ENCODE measurements around the gene SEC14L1.
"Not testable (repeated sequence)": the region's sequence is repeated elsewhere in the genome, so short reads cannot be mapped to it uniquely, and the experiment has no call there.

The SEC14L1 gene

GRCh38 chr17:77098884-77099545 is 41.8 kb upstream of the SEC14L1 start:
- DNase-seq = no peak
- no peak overlapping the region for H3K27ac ChIP-seq

GRCh38 chr17:77099997-77100396 is 40.8 kb upstream of the SEC14L1 start:
- Histone ChIP-seq H3K36me3 (peaks cover 24% of the 10 kb centered on the region), H3K27me3 (ENCODE audit: insufficient read depth, low read depth, severe bottlenecking) (no peaks in the 10 kb centered on the region), H3K4me3 (ENCODE audit: low read depth, low read length) (no peak overlapping the region), H3K9me3 (ENCODE audit: severe bottlenecking) (no peaks in the 10 kb centered on the region), H3K27ac (no peak overlapping the region)
- DNase-seq = no peak
- TF ChIP-seq CTCF (IDR thresholded peaks at IDR 0.05; ENCODE audit: low read depth, low read length) = no peak

More at GRCh38 chr17:77098884-77099545, 41.8 kb upstream of the SEC14L1 start:
- no peak overlapping the region for H3K4me3 ChIP-seq (ENCODE audit: low read depth, low read length)
- H3K36me3 ChIP-seq = peaks cover 34% of the 10 kb centered on the region
- no peaks in the 10 kb centered on the region for H3K27me3 ChIP-seq (ENCODE audit: insufficient read depth, low read depth, severe bottlenecking)
- no peak for TF ChIP-seq CTCF (IDR thresholded peaks at IDR 0.05; ENCODE audit: low read depth, low read length)
- H3K9me3 ChIP-seq (ENCODE audit: severe bottlenecking) = no peaks in the 10 kb centered on the region

- no peak overlapping the region for H3K4me3 ChIP-seq (ENCODE audit: low read depth, low read length)
- H3K9me3 ChIP-seq (ENCODE audit: severe bottlenecking) = peaks cover 4% of the 10 kb centered on the region
- TF ChIP-seq CTCF (IDR thresholded peaks at IDR 0.05; ENCODE audit: low read depth, low read length) = no peak
- no peak overlapping the region for H3K27ac ChIP-seq
- DNase-seq = peak; percentile 55
- H3K36me3 ChIP-seq = peaks cover 16% of the 10 kb centered on the region
- H3K27me3 ChIP-seq (ENCODE audit: insufficient read depth, low read depth, severe bottlenecking) = no peaks in the 10 kb centered on the region
Measured at GRCh38 chr17:77101521-77102410, 39.0 kb upstream of the SEC14L1 start.

GRCh38 chr17:77102411-77103134 is 38.2 kb upstream of the SEC14L1 start:
- H3K36me3 ChIP-seq = peaks cover 11% of the 10 kb centered on the region
- H3K4me3 ChIP-seq (ENCODE audit: low read depth, low read length); H3K9me3 ChIP-seq (ENCODE audit: severe bottlenecking); DNase-seq; H3K27ac ChIP-seq; H3K27me3 ChIP-seq (ENCODE audit: insufficient read depth, low read depth, severe bottlenecking): not testable (repeated sequence)

- Histone ChIP-seq H3K27ac (no peak overlapping the region), H3K4me3 (ENCODE audit: low read depth, low read length) (no peak overlapping the region), H3K27me3 (ENCODE audit: insufficient read depth, low read depth, severe bottlenecking) (no peaks in the 10 kb centered on the region), H3K9me3 (ENCODE audit: severe bottlenecking) (peaks cover 4% of the 10 kb centered on the region), H3K36me3 (no peaks in the 10 kb centered on the region)
- no peak for DNase-seq
- TF ChIP-seq CTCF (IDR thresholded peaks at IDR 0.05; ENCODE audit: low read depth, low read length) = no peak
Measured at GRCh38 chr17:77105706-77106105, 35.1 kb upstream of the SEC14L1 start.

- peaks cover 4% of the 10 kb centered on the region for H3K9me3 ChIP-seq (ENCODE audit: severe bottlenecking)
- no peak overlapping the region for H3K4me3 ChIP-seq (ENCODE audit: low read depth, low read length)
- TF ChIP-seq CTCF (IDR thresholded peaks at IDR 0.05; ENCODE audit: low read depth, low read length) = no peak
- DNase-seq = no peak
- H3K36me3 ChIP-seq = no peaks in the 10 kb centered on the region
- no peaks in the 10 kb centered on the region for H3K27me3 ChIP-seq (ENCODE audit: insufficient read depth, low read depth, severe bottlenecking)
- H3K27ac ChIP-seq = no peak overlapping the region
Measured at GRCh38 chr17:77106874-77107358, 33.9 kb upstream of the SEC14L1 start.
